ENCODE data around the gene LRRTM2. TPM values are rescaled to one million over a fixed set of nuclear protein-coding genes. Genes with fewer than 3 reads are reported as not detected.

The LRRTM2 gene
- total RNA-seq, 2 experiments from 2014 or later: 0.22 TPM; not detected in 1

DNA sequence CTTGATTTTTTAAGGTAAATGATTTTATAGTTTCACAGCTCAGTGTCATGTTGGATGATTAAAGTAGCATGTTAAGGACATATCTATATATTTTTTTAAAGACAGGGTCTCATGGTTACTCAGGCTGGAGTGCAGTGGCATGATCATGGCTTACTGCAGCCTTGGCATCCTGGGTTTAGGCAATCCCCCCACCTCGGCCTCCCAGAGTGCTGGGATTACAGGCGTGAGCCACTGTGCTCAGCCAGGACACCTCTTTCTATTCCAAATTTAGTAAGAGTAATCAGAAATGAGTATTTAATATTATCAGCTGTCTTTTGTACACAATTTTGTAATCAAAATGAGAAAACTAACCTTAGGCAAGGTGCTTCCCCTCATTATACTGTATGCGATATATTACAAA is 38.6 kb upstream of the LRRTM2 start:
- Histone ChIP-seq H3K9me2 (ENCODE audit: insufficient read depth, low read length) (no peaks in the 10 kb centered on the region), H3K4me2 (ENCODE audit: low read length) (no peak overlapping the region), H3K36me3 (ENCODE audit: insufficient read depth, low read length) (no peaks in the 10 kb centered on the region), H2AFZ (ENCODE audit: low read length) (no peak overlapping the region), H3K27ac (ENCODE audit: low read depth, low read length, poor library complexity, severe bottlenecking) (no peak overlapping the region), H4K20me1 (ENCODE audit: insufficient read depth, low read length) (no peaks in the 10 kb centered on the region), H3K4me1 (ENCODE audit: insufficient read depth, low read length, poor library complexity, severe bottlenecking) (no peaks in the 10 kb centered on the region), H3K9me3 (ENCODE audit: low read length) (no peaks in the 10 kb centered on the region), H3K4me3 (ENCODE audit: low read depth, low read length, poor library complexity, severe bottlenecking) (no peak overlapping the region), H3K79me2 (ENCODE audit: insufficient read depth, low read depth, low read length) (no peaks in the 10 kb centered on the region)
- no peak for DNase-seq (ENCODE audit: low spot score)
- intact Hi-C loops (cut with micrococcal nuclease; ENCODE audit: unreplicated experiment): no loop called here
- ChIA-PET POLR2A (no interaction called here), CTCF (ENCODE audit: unreplicated experiment) (no interaction called here)
- no TSS peak for BruUV-seq (replicated peaks)
- TF ChIP-seq, protein P1, sequence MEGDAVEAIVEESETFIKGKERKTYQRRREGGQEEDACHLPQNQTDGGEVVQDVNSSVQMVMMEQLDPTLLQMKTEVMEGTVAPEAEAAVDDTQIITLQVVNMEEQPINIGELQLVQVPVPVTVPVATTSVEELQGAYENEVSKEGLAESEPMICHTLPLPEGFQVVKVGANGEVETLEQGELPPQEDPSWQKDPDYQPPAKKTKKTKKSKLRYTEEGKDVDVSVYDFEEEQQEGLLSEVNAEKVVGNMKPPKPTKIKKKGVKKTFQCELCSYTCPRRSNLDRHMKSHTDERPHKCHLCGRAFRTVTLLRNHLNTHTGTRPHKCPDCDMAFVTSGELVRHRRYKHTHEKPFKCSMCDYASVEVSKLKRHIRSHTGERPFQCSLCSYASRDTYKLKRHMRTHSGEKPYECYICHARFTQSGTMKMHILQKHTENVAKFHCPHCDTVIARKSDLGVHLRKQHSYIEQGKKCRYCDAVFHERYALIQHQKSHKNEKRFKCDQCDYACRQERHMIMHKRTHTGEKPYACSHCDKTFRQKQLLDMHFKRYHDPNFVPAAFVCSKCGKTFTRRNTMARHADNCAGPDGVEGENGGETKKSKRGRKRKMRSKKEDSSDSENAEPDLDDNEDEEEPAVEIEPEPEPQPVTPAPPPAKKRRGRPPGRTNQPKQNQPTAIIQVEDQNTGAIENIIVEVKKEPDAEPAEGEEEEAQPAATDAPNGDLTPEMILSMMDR (conservative IDR thresholded peaks at IDR 0.05; ENCODE audit: low read length): no peak
- TF ChIP-seq EZH2phosphoT487 (IDR thresholded peaks at IDR 0.05; ENCODE audit: borderline replicate concordance, low read depth, low read length): no peak

DNA sequence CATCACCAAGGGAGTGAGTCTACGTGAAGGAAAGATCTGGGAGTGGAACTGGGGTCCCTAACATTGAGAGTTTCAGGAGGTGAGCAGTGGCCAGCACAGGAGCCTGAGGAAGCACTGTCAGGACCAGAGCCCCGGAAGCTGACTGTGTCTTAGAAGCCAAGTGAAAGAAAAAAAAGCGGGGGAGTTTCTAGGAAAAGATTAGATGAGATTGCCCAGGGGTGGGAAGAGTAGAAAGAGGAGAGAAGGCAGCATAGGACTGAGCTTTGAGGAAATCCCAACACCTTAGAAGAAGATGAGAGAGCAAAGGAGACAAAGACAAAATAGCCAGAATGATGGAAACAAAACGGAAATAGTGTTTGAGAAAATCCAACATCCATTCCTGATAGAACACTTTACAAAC is 37.0 kb upstream of the LRRTM2 start:
- BruUV-seq (replicated peaks): no TSS peak

DNA sequence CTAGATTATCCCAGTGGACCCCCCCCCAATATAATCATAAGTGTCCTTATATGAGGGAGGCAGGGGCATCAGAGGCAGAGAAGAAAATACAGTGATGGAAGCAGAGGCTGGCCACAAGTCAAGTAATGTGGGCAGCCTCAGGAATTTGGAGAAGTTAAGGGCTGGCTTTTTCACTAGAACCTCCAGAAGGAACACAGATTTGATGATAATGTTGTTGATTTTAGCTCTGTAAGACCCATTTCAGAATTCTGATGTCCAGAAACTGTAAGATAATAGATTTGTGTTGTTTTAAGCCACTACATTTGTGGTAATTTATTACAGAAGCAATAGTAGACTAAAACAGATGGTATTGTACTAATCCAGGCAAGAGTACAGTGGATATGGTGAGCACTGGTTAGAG is 36.3 kb upstream of the LRRTM2 start:
- no TSS peak for BruUV-seq (replicated peaks)
- ChIA-PET POLR2A (no interaction called here), CTCF (ENCODE audit: unreplicated experiment) (no interaction called here)

More for the DNA sequence above, 37.0 kb upstream of the LRRTM2 start:
- POLR2A ChIA-PET: no interaction called here
- intact Hi-C loops (cut with micrococcal nuclease; ENCODE audit: unreplicated experiment): no loop called here
- TF ChIP-seq EZH2phosphoT487 (IDR thresholded peaks at IDR 0.05; ENCODE audit: borderline replicate concordance, low read depth, low read length): no peak
- TF ChIP-seq, protein P1 (conservative IDR thresholded peaks at IDR 0.05; ENCODE audit: low read length): no peak
- Histone ChIP-seq H3K4me3 (ENCODE audit: low read depth, low read length, poor library complexity, severe bottlenecking) (no peak overlapping the region), H3K9me3 (ENCODE audit: low read length) (no peaks in the 10 kb centered on the region), H3K36me3 (ENCODE audit: insufficient read depth, low read length) (no peaks in the 10 kb centered on the region), H2AFZ (ENCODE audit: low read length) (no peak overlapping the region), H3K27ac (ENCODE audit: low read depth, low read length, poor library complexity, severe bottlenecking) (no peak overlapping the region), H3K9me2 (ENCODE audit: insufficient read depth, low read length) (no peaks in the 10 kb centered on the region), H3K79me2 (ENCODE audit: insufficient read depth, low read depth, low read length) (no peaks in the 10 kb centered on the region), H4K20me1 (ENCODE audit: insufficient read depth, low read length) (no peaks in the 10 kb centered on the region), H3K4me1 (ENCODE audit: insufficient read depth, low read length, poor library complexity, severe bottlenecking) (no peaks in the 10 kb centered on the region), H3K4me2 (ENCODE audit: low read length) (no peak overlapping the region)
- CTCF ChIA-PET (ENCODE audit: unreplicated experiment): no interaction called here
- DNase-seq (ENCODE audit: low spot score): no peak

More for the DNA sequence above, 36.3 kb upstream of the LRRTM2 start:
- intact Hi-C loops (cut with micrococcal nuclease; ENCODE audit: unreplicated experiment): no loop called here
- H3K9me2 ChIP-seq (ENCODE audit: insufficient read depth, low read length): no peaks in the 10 kb centered on the region
- H3K4me1 ChIP-seq (ENCODE audit: insufficient read depth, low read length, poor library complexity, severe bottlenecking): no peaks in the 10 kb centered on the region
- H3K27ac ChIP-seq (ENCODE audit: low read depth, low read length, poor library complexity, severe bottlenecking): no peak overlapping the region
- no peaks in the 10 kb centered on the region for H3K9me3 ChIP-seq (ENCODE audit: low read length)
- TF ChIP-seq, protein P1 (conservative IDR thresholded peaks at IDR 0.05; ENCODE audit: low read length): no peak
- no peak for TF ChIP-seq EZH2phosphoT487 (IDR thresholded peaks at IDR 0.05; ENCODE audit: borderline replicate concordance, low read depth, low read length)
- no peak overlapping the region for H3K4me2 ChIP-seq (ENCODE audit: low read length)
- no peaks in the 10 kb centered on the region for H4K20me1 ChIP-seq (ENCODE audit: insufficient read depth, low read length)
- no peak for DNase-seq (ENCODE audit: low spot score)
- no peak overlapping the region for H2AFZ ChIP-seq (ENCODE audit: low read length)
- H3K4me3 ChIP-seq (ENCODE audit: low read depth, low read length, poor library complexity, severe bottlenecking): no peak overlapping the region
- H3K36me3 ChIP-seq (ENCODE audit: insufficient read depth, low read length): no peaks in the 10 kb centered on the region
- no peaks in the 10 kb centered on the region for H3K79me2 ChIP-seq (ENCODE audit: insufficient read depth, low read depth, low read length)

Data from OCI-LY7 (cell line).